ENCODE measurements around the gene STIMATE.

Gene STIMATE

DNA sequence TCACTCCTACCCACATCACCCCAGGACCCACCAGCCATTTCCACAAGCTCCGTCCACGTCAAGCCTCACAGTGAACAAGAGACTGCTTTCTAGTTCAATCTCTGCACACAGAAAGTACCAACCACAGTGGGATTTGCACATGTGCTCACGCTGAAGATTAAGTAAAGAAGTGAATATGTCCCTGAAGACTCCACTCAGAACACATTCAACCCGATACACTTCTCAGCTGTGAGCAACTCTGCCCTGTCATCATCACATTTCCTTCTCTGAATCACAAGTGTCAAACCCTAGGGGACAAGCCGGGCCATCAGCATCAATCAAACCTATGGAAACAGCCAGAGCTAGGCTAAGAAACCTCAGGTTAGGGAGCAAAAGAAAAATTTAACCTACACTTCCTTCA is 1.9 kb downstream of the STIMATE start:
- no peak overlapping the region for H3K4me3 ChIP-seq (ENCODE audit: low read depth, low read length)
- TF ChIP-seq, protein P1, sequence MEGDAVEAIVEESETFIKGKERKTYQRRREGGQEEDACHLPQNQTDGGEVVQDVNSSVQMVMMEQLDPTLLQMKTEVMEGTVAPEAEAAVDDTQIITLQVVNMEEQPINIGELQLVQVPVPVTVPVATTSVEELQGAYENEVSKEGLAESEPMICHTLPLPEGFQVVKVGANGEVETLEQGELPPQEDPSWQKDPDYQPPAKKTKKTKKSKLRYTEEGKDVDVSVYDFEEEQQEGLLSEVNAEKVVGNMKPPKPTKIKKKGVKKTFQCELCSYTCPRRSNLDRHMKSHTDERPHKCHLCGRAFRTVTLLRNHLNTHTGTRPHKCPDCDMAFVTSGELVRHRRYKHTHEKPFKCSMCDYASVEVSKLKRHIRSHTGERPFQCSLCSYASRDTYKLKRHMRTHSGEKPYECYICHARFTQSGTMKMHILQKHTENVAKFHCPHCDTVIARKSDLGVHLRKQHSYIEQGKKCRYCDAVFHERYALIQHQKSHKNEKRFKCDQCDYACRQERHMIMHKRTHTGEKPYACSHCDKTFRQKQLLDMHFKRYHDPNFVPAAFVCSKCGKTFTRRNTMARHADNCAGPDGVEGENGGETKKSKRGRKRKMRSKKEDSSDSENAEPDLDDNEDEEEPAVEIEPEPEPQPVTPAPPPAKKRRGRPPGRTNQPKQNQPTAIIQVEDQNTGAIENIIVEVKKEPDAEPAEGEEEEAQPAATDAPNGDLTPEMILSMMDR (IDR thresholded peaks at IDR 0.05; ENCODE audit: borderline replicate concordance, insufficient read depth, low read depth, low read length) = no peak

DNA sequence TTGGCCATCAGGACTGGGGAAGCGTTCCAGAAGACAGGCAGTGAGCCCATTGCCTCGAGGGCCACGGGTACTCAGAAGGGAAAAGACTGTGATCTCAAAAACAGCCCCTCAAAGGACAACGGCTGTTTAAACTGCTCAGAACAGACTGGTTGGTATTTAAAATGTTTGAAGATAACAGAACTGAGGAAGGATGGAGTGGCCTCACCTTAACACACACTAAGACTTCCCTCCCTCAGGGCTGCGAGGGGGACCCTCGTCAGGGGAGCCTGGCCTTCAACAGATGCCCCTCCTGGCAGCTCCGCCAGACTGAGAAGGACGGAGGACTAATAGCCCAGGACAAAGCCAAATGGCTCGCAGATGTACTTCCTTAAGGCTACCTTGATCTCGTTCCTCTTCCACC is 2.6 kb downstream of the STIMATE start:
- TF ChIP-seq, protein P1 (IDR thresholded peaks at IDR 0.05; ENCODE audit: borderline replicate concordance, insufficient read depth, low read depth, low read length) = no peak
- H3K4me3 ChIP-seq (ENCODE audit: low read depth, low read length) = no peak overlapping the region

DNA sequence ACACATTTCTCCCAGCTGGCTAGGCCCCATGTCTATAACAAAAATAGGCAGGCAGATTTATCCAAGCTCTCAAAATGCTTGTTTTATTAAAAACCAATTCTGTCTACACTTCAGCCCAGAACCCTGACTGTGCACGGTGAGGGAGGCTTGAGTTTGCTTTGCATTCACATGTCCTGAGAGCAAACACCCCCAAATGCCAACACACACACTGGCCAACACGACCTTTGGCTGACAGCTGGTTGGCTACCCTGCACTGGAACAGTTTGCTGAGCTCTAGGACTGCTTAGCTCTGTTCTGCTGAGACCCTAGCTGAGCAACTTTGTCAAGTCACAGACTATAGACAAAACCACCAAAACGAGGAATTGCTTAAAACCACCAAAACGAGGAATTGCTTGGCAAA is 3.6 kb downstream of the STIMATE start:
- no peak overlapping the region for H3K4me3 ChIP-seq (ENCODE audit: low read depth, low read length)
- TF ChIP-seq, protein P1 (IDR thresholded peaks at IDR 0.05; ENCODE audit: borderline replicate concordance, insufficient read depth, low read depth, low read length) = no peak

DNA sequence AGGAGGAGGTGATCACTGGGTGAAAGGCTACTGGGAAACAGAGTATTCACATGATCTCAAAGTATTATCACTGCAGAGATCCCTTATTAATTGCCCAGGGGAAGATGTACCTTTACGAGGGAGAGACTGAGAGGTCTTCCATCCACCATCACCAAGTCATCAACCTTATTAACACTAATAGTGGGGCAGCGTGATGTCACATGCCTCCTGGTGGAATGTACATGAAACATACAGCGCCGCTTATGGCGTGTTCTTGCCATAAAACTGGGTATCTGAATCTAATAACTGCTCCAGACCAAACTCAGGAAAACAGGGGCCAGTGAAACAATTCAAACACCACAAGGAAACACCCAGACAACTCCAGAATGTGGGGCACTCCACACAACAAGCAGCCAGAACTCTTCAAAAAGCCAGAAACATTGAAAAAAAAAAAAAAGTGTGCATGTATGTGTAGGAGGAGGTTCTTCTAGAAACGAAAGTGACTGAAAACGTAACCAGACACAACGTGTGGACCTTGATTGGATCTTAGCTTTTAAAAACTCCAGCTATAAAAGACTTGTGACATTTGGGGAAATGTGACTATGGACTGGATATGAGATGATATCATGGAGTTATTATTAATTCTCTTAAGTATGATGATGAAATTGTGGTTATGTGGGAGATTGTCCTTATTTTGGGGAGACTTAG is 4.6 kb downstream of the STIMATE start:
- H3K4me3 ChIP-seq (ENCODE audit: low read depth, low read length) = no peak overlapping the region
- TF ChIP-seq, protein P1 (IDR thresholded peaks at IDR 0.05; ENCODE audit: borderline replicate concordance, insufficient read depth, low read depth, low read length) = peak; percentile 50

DNA sequence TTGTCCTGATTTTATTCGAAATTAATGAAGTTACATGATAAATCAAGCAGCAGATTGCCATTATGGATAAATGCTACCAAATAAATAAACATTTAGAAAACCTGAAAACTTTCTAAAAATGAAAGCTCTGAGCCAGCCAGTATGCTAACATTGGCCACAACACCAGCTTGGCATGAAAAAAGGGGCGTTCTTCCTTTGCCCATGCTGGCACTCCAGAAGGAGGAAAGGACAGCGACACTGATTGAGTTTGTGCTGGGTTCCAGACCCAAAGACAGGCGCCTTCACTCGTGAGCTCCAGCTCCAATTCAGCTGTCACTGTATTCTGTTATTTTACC is 5.1 kb downstream of the STIMATE start:
- TF ChIP-seq, protein P1 (IDR thresholded peaks at IDR 0.05; ENCODE audit: borderline replicate concordance, insufficient read depth, low read depth, low read length) = no peak
- H3K4me3 ChIP-seq (ENCODE audit: low read depth, low read length) = no peak overlapping the region

DNA sequence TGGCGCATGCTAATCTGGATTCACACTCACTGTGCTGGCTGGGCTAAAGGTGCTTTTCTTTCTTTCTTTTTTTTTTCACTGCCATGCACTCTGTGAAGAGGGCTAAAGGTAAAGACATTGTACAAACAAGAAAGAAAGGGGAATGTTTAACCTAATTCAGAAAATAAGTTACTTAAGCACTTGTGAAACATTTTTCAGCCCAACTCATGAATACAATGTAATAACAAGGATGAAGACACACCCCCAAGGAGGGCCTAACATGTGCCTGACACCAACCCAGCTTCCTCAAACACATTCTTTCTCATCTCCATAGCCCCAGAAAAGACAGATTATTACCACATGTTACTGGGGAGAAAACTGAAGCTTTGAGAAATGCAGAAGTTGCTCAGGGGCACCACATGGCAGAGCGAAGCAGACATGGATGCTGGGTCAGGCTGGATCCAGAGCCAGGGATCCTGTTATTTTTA is 5.7 kb downstream of the STIMATE start:
- peak overlapping the region; percentile 7 for H3K4me3 ChIP-seq (ENCODE audit: low read depth, low read length)
- TF ChIP-seq, protein P1 (IDR thresholded peaks at IDR 0.05; ENCODE audit: borderline replicate concordance, insufficient read depth, low read depth, low read length) = no peak

DNA sequence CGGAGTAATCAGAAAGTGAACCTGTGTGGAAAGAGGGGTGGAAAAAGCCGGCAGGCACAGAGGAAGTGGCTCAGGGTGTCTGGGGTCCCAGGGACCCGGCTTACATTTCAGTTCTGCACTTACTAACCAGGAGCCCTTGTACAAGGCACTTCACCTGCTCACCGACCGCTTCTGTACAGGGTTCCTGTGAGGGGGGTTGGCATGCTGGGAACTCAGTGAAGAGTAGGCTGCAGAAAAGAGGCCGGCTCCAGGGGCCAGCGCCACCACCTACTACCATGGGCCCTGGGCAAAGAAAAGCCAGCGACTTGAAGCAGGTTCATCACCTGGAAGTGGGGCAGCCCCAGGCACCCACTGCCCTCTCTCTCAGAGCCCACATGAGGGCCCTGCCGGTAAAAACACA is 6.2 kb downstream of the STIMATE start:
- TF ChIP-seq, protein P1 (IDR thresholded peaks at IDR 0.05; ENCODE audit: borderline replicate concordance, insufficient read depth, low read depth, low read length) = no peak
- peak overlapping the region; percentile 7 for H3K4me3 ChIP-seq (ENCODE audit: low read depth, low read length)

Data from GM12875 (cell line).